Measurements from ENCODE around the gene ZNF718. TPM values are rescaled to one million over a fixed set of nuclear protein-coding genes. Genes with fewer than 3 reads are reported as not detected.
"Not testable (repeated sequence)": the region's sequence is repeated elsewhere in the genome, so short reads cannot be mapped to it uniquely, and the experiment has no call there.

ZNF718 gene
- total and polyA plus RNA-seq, 2 experiments from 2014 or later: 11.1 to 17.1 TPM

- no peak for TF ChIP-seq CTCF (IDR thresholded peaks at IDR 0.05; ENCODE audit: low read depth, low read length)
- H3K9me3 ChIP-seq (ENCODE audit: low read depth): no peaks in the 10 kb centered on the region
These were observed 80.9 kb downstream of the ZNF718 start for GRCh38 chr4:205097-205756.

GRCh38 chr4:206054-206453, 81.8 kb downstream of the ZNF718 start:
- Histone ChIP-seq H3K27me3 (no peaks in the 10 kb centered on the region), H3K4me1 (ENCODE audit: low read depth) (no peaks in the 10 kb centered on the region), H3K27ac (no peak overlapping the region), H3K36me3 (peaks cover 3% of the 10 kb centered on the region), H3K4me3 (no peak overlapping the region), H3K9me3 (ENCODE audit: low read depth) (no peaks in the 10 kb centered on the region)
- no peak for DNase-seq (ENCODE audit: low read depth in 1 of 2, low spot score in 1 of 2)
- TF ChIP-seq CTCF (IDR thresholded peaks at IDR 0.05; ENCODE audit: low read depth, low read length): no peak

More at GRCh38 chr4:205097-205756, 80.9 kb downstream of the ZNF718 start:
- H3K4me1 ChIP-seq (ENCODE audit: low read depth): no peaks in the 10 kb centered on the region
- H3K27me3 ChIP-seq: no peaks in the 10 kb centered on the region
- H3K36me3 ChIP-seq: peaks cover 3% of the 10 kb centered on the region
- H3K27ac ChIP-seq: no peak overlapping the region
- DNase-seq (ENCODE audit: low read depth in 1 of 2, low spot score in 1 of 2): no peak
- no peak overlapping the region for H3K4me3 ChIP-seq

- not testable (repeated sequence) for DNase-seq (ENCODE audit: low read depth in 1 of 2, low spot score in 1 of 2); H3K27me3 ChIP-seq; H3K4me3 ChIP-seq; H3K4me1 ChIP-seq (ENCODE audit: low read depth); H3K36me3 ChIP-seq; H3K27ac ChIP-seq; H3K9me3 ChIP-seq (ENCODE audit: low read depth)
These were observed 84.3 kb downstream of the ZNF718 start for GRCh38 chr4:208416-209096.

GRCh38 chr4:211033-211511, 86.8 kb downstream of the ZNF718 start:
- no peak for DNase-seq (ENCODE audit: low read depth in 1 of 2, low spot score in 1 of 2)
- no peaks in the 10 kb centered on the region for H3K9me3 ChIP-seq (ENCODE audit: low read depth)
- H3K27ac ChIP-seq: no peak overlapping the region
- no peaks in the 10 kb centered on the region for H3K36me3 ChIP-seq
- TF ChIP-seq CTCF (IDR thresholded peaks at IDR 0.05; ENCODE audit: low read depth, low read length): no peak
- no peak overlapping the region for H3K4me3 ChIP-seq
- H3K4me1 ChIP-seq (ENCODE audit: low read depth): no peaks in the 10 kb centered on the region
- H3K27me3 ChIP-seq: no peaks in the 10 kb centered on the region

GRCh38 chr4:212438-213188, 88.3 kb downstream of the ZNF718 start:
- DNase-seq (ENCODE audit: low read depth in 1 of 2, low spot score in 1 of 2): peak; percentile 87 to 90
- Histone ChIP-seq H3K9me3 (ENCODE audit: low read depth) (no peaks in the 10 kb centered on the region), H3K27ac (peak overlapping the region; percentile 4), H3K4me3 (peak overlapping the region; percentile 47), H3K36me3 (no peaks in the 10 kb centered on the region), H3K27me3 (no peaks in the 10 kb centered on the region), H3K4me1 (ENCODE audit: low read depth) (no peaks in the 10 kb centered on the region)
- TF ChIP-seq CTCF (IDR thresholded peaks at IDR 0.05; ENCODE audit: low read depth, low read length): no peak

GRCh38 chr4:213189-213535, 88.9 kb downstream of the ZNF718 start:
- H3K27ac ChIP-seq; H3K4me1 ChIP-seq (ENCODE audit: low read depth); H3K9me3 ChIP-seq (ENCODE audit: low read depth); H3K27me3 ChIP-seq; H3K36me3 ChIP-seq: not testable (repeated sequence)
- H3K4me3 ChIP-seq: peak overlapping the region; percentile 47
- peak; percentile 20 to 42 for DNase-seq (ENCODE audit: low read depth in 1 of 2, low spot score in 1 of 2)

Other genes starting within 250 kb of the ZNF718 start
- 15.3 and 27.7 TPM in 2 replicates for gene ZNF595, start 71.2 kb upstream of the ZNF718 start, total RNA-seq
- gene ZNF595, start 71.2 kb upstream of the ZNF718 start, polyA plus RNA-seq: 13.5 and 21.6 TPM in 2 replicates
- 1.7 and 2.2 TPM in 2 replicates for gene ZNF732, start 181.0 kb downstream of the ZNF718 start, total RNA-seq
- 0.10 and 0.81 TPM in 2 replicates for gene ZNF732, start 181.0 kb downstream of the ZNF718 start, polyA plus RNA-seq
- 19.6 and 29.7 TPM in 2 replicates for gene ZNF141, start 213.3 kb downstream of the ZNF718 start, total RNA-seq
- 10.9 and 14.2 TPM in 2 replicates for gene ZNF141, start 213.3 kb downstream of the ZNF718 start, polyA plus RNA-seq

Measured in cardiac muscle cell (in vitro differentiated cells and primary cell).